Astrocyte (in vitro differentiated cells and primary cell): ENCODE results near the gene EMC6. TPM values are rescaled to one million over a fixed set of nuclear protein-coding genes. Genes with fewer than 3 reads are reported as not detected.
A peak's percentile ranks its signal among the peaks of the same experiment; 100 is the strongest.

Experiments used
- DNase-seq: peaks from one replicate; pipeline ENCODE4 v3.0.0-alpha.2; 2010; ENCODE audit warnings: low read depth
- FAIRE-seq: peaks from 2 replicates; lab custom pipeline; 2011; peaks lifted over from hg19 to GRCh38; lab: Jason Lieb, UNC
- H2AFZ ChIP-seq: 2 replicates; pipeline ENCODE4 v1.6.0; 2012; ENCODE audit warnings: low read depth, low read length, inconsistent platforms
- H3K27ac ChIP-seq: 2 replicates; pipeline ENCODE4 v1.5.1; 2011; ENCODE audit warnings: low read depth, low read length, inconsistent platforms
- H3K27me3 ChIP-seq: 2 replicates; pipeline ENCODE4 v1.6.0; 2011; ENCODE audit warnings: low read length, inconsistent platforms; ENCODE audit not compliant: insufficient read depth
- H3K36me3 ChIP-seq: 2 replicates; pipeline ENCODE4 v1.5.1; 2011; ENCODE audit warnings: low read length, inconsistent platforms; ENCODE audit not compliant: insufficient read depth
- H3K4me1 ChIP-seq: 2 replicates; pipeline ENCODE4 v1.5.1; 2011; ENCODE audit warnings: low read length, inconsistent platforms; ENCODE audit not compliant: insufficient read depth
- H3K4me2 ChIP-seq: 2 replicates; pipeline ENCODE4 v1.6.0; 2012; ENCODE audit warnings: low read length, inconsistent platforms
- H3K4me3 ChIP-seq: 2 replicates; pipeline ENCODE4 v1.5.1; 2011; ENCODE audit warnings: low read depth, mild to moderate bottlenecking, low read length, inconsistent platforms; ENCODE audit not compliant: insufficient read depth
- H3K79me2 ChIP-seq: 2 replicates; pipeline ENCODE4 v1.6.0; 2012; ENCODE audit warnings: mild to moderate bottlenecking, low read length, inconsistent platforms; ENCODE audit not compliant: insufficient read depth
- H3K9ac ChIP-seq: 2 replicates; pipeline ENCODE4 v1.6.0; 2012; ENCODE audit warnings: mild to moderate bottlenecking, low read length, inconsistent platforms
- H3K9me3 ChIP-seq: 2 replicates; pipeline ENCODE4 v1.5.1; 2012; ENCODE audit warnings: low read depth, mild to moderate bottlenecking, low read length, inconsistent platforms; ENCODE audit not compliant: insufficient read depth
- H4K20me1 ChIP-seq: 2 replicates; pipeline ENCODE4 v1.6.0; 2012; ENCODE audit warnings: low read length, inconsistent platforms; ENCODE audit not compliant: insufficient read depth
- H3K27ac Mint-ChIP-seq: one replicate; pipeline ENCODE4 v1.8.0; 2021; ENCODE audit warnings: mild to moderate bottlenecking, mixed read lengths; ENCODE audit not compliant: unreplicated experiment
- H3K27me3 Mint-ChIP-seq: one replicate; pipeline ENCODE4 v1.8.0; 2021; ENCODE audit warnings: low read depth, mixed read lengths; ENCODE audit not compliant: unreplicated experiment
- H3K36me3 Mint-ChIP-seq: one replicate; pipeline ENCODE4 v1.8.0; 2021; ENCODE audit warnings: low read depth, mixed read lengths; ENCODE audit not compliant: unreplicated experiment
- H3K4me1 Mint-ChIP-seq: one replicate; pipeline ENCODE4 v1.8.0; 2021; ENCODE audit warnings: low read depth, mixed read lengths; ENCODE audit not compliant: unreplicated experiment
- H3K4me3 Mint-ChIP-seq: one replicate; pipeline ENCODE4 v1.8.0; 2021; ENCODE audit warnings: mild to moderate bottlenecking, moderate library complexity, mixed read lengths; ENCODE audit not compliant: unreplicated experiment
- H3K9me3 Mint-ChIP-seq: one replicate; pipeline ENCODE4 v1.8.0; 2021; ENCODE audit warnings: mild to moderate bottlenecking, mixed read lengths; ENCODE audit not compliant: unreplicated experiment
- EZH2 ChIP-seq: IDR thresholded peaks from 2 replicates; pipeline ENCODE4 v1.6.1; 2012; ENCODE audit warnings: mild to moderate bottlenecking, low read length, inconsistent platforms; ENCODE audit not compliant: insufficient read depth
- total RNA-seq: library from RNA; stranded (reverse); gene quantifications from 2 replicates; pipeline ENCODE4 v1.2.1, GENCODE V29; 2021
- TF ChIP-seq, protein P1 (sequence below): IDR thresholded peaks from 2 replicates; pipeline ENCODE4 v1.5.1; 2011; ENCODE audit warnings: low read depth, mild to moderate bottlenecking, inconsistent platforms, low read length, moderate library complexity; ENCODE audit not compliant: insufficient read depth

EMC6 gene
- total RNA-seq, 1 donor from 2014 or later, result 52.2 TPM

DNA sequence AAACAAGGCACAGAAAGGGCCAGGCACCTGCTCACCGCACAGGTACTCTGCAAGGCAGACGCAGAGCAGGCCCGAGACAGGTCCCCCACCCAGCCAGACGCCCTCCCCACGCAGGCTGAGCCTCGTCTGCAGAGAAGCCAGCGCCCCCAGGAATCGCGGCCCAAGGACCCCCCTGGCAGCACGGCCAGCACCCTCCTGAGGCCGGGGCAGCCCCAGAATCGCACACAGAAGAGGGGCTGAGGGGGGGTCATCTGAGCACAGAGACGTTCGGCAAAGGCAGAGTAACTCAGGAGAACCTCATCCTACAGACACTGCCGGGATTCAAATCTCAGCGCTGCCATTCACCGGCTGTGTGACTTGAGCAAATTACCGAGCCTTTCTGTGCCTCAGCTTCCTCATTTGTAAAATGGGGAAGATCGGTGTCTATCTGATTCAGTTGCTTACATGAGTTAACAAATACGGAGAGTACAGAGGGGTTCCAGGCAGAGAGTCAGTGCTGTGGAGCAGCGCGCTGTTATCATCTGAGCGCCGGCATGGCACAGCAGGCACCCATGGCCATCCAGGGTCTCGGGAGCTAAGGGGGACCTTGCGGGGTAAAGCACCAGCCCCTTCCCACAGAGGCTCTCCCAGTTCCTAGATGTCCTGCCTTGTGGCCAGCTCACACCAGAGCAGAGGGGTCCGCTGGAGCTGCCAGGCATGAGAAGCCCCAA is 10.4 kb downstream of the EMC6 start:
- Mint-ChIP-seq H3K4me1 (peaks cover 11% of the 10 kb centered on the region), H3K36me3 (peaks cover 7% of the 10 kb centered on the region), H3K9me3 (no peaks in the 10 kb centered on the region), H3K27me3 (peaks cover 17% of the 10 kb centered on the region), H3K27ac (no peak overlapping the region), H3K4me3 (no peak overlapping the region)
- Histone ChIP-seq H2AFZ (no peak overlapping the region), H3K27me3 (peaks cover 6% of the 10 kb centered on the region), H3K9ac (no peak overlapping the region), H4K20me1 (no peaks in the 10 kb centered on the region), H3K79me2 (no peaks in the 10 kb centered on the region), H3K9me3 (no peaks in the 10 kb centered on the region), H3K27ac (no peak overlapping the region), H3K36me3 (no peaks in the 10 kb centered on the region), H3K4me3 (no peak overlapping the region), H3K4me2 (peak overlapping the region; percentile 25), H3K4me1 (peaks cover 10% of the 10 kb centered on the region)
- FAIRE-seq (no peak), DNase-seq (no peak)
- TF ChIP-seq, protein P1, sequence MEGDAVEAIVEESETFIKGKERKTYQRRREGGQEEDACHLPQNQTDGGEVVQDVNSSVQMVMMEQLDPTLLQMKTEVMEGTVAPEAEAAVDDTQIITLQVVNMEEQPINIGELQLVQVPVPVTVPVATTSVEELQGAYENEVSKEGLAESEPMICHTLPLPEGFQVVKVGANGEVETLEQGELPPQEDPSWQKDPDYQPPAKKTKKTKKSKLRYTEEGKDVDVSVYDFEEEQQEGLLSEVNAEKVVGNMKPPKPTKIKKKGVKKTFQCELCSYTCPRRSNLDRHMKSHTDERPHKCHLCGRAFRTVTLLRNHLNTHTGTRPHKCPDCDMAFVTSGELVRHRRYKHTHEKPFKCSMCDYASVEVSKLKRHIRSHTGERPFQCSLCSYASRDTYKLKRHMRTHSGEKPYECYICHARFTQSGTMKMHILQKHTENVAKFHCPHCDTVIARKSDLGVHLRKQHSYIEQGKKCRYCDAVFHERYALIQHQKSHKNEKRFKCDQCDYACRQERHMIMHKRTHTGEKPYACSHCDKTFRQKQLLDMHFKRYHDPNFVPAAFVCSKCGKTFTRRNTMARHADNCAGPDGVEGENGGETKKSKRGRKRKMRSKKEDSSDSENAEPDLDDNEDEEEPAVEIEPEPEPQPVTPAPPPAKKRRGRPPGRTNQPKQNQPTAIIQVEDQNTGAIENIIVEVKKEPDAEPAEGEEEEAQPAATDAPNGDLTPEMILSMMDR, result no peak
- TF ChIP-seq EZH2, result no peak

DNA sequence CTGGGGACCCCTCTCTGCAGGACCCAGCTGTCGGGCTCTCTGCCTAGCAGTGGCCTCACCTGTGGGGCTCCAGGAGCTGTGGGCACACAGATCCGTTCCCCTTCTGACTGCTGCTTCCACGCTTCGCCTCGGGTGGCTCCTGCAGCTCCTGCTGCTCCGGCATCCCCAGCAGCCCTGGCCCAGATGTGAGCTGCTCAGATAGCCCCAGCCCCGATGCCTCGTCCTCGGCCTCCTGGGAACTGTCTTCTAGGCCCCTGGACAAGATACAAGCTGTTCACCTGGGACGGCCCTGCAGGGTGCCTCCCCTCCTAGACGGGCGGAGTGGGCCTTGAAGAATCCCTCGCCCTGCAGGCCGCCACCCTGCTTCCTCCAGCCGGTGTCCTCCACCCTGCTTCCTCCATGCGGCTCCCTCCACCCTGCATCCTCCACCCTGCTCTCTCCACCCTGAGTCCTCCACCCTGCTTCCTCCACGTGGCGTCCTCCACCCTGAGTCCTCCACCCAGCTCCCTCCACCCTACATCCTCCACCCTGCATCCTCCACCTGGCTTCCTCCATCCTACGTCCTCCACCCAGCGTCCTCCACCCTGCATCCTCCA is 11.0 kb downstream of the EMC6 start:
- Histone ChIP-seq H4K20me1 (no peaks in the 10 kb centered on the region), H3K9ac (no peak overlapping the region), H3K4me3 (no peak overlapping the region), H3K27ac (no peak overlapping the region), H3K36me3 (no peaks in the 10 kb centered on the region), H2AFZ (no peak overlapping the region), H3K9me3 (no peaks in the 10 kb centered on the region), H3K4me2 (no peak overlapping the region), H3K79me2 (no peaks in the 10 kb centered on the region), H3K4me1 (peaks cover 10% of the 10 kb centered on the region), H3K27me3 (peaks cover 10% of the 10 kb centered on the region)
- H3K4me3 Mint-ChIP-seq, result no peak overlapping the region
- peaks cover 7% of the 10 kb centered on the region for H3K36me3 Mint-ChIP-seq
- DNase-seq, result no peak
- H3K4me1 Mint-ChIP-seq, result peaks cover 11% of the 10 kb centered on the region
- no peak for TF ChIP-seq EZH2
- TF ChIP-seq, protein P1, result no peak
- H3K27me3 Mint-ChIP-seq, result peaks cover 17% of the 10 kb centered on the region
- no peak for FAIRE-seq
- no peak overlapping the region for H3K27ac Mint-ChIP-seq
- no peaks in the 10 kb centered on the region for H3K9me3 Mint-ChIP-seq

DNA sequence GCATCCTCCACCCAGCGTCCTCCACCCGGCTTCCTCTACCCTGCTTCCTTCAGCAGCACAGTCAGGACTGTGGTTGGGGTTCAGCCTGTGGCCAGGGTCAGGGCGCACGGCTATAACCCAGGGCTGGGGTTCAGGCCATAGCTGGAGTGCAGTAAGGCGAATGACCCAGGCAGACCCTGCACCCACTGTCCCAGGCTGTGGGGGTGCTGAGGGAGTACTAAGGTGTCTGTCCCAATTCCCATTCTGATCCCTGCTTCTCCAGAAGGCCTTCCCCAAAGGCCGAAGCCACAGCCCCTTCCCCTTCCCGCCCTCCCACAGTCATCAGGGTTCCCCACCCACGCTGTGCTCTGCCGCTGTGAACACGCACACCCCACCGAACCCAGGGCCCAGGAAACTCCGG is 12.4 kb downstream of the EMC6 start:
- no peak for TF ChIP-seq EZH2
- TF ChIP-seq, protein P1, result no peak
- Histone ChIP-seq H3K27me3 (peaks cover 15% of the 10 kb centered on the region), H3K27ac (no peak overlapping the region), H3K79me2 (no peaks in the 10 kb centered on the region), H3K4me3 (no peak overlapping the region), H3K4me1 (peaks cover 10% of the 10 kb centered on the region), H4K20me1 (no peaks in the 10 kb centered on the region), H2AFZ (no peak overlapping the region), H3K9me3 (no peaks in the 10 kb centered on the region), H3K9ac (no peak overlapping the region), H3K4me2 (no peak overlapping the region), H3K36me3 (no peaks in the 10 kb centered on the region)
- Mint-ChIP-seq H3K27me3 (peaks cover 17% of the 10 kb centered on the region), H3K27ac (no peak overlapping the region), H3K36me3 (peaks cover 4% of the 10 kb centered on the region), H3K4me1 (peaks cover 11% of the 10 kb centered on the region), H3K4me3 (no peak overlapping the region), H3K9me3 (no peaks in the 10 kb centered on the region)
- DNase-seq, result no peak
- FAIRE-seq, result no peak
